Panc1 (cell line): ENCODE measurements around the gene SRCAP. TPM values are rescaled to one million over a fixed set of nuclear protein-coding genes. Genes with fewer than 3 reads are reported as not detected.

Experiments
- ATAC-seq: fragments of 200-7000 bp; cut with Tn5 transposase; 2 replicates; pipeline ENCODE4 v1.9.1; 2020; ENCODE audit warnings: mild to moderate bottlenecking, moderate library complexity
- BruUV-seq: library from RNA; stranded (reverse); fragments of 400-500 nt; replicated peaks from 2 replicates; lab custom pipeline; 2021; lab: Mats Ljungman, UMichigan
- CTCF ChIA-PET: fragments of 300-600 bp; sonication (Branson Sonifier 250); formaldehyde crosslinking; loops from one replicate; lab custom pipeline; 2022; ENCODE audit warnings: antibody characterized with exemption; lab: Charles Lee
- POLR2A ChIA-PET: fragments of 300-600 bp; sonication (Branson Sonifier 250); formaldehyde crosslinking; loops from one replicate; lab custom pipeline; 2022; ENCODE audit warnings: antibody characterized with exemption; lab: Charles Lee
- DNase-seq: peaks from one replicate; pipeline ENCODE4 v3.0.0-alpha.2; 2010; ENCODE audit warnings: low read depth, low spot score
- H3K27ac ChIP-seq: 2 replicates; pipeline ENCODE4 v1.5.1; 2011; ENCODE audit warnings: mild to moderate bottlenecking, low read length, inconsistent platforms
- H3K27me3 ChIP-seq: fragments of 200-500 bp; sonication (Bioruptor generic); 2 replicates; pipeline ENCODE4 v1.6.0; 2014; ENCODE audit warnings: low read length, inconsistent platforms; ENCODE audit not compliant: control insufficient read depth, insufficient read depth
- H3K36me3 ChIP-seq: fragments of 200-500 bp; sonication (Bioruptor generic); 2 replicates; pipeline ENCODE4 v1.5.1; 2014; ENCODE audit warnings: inconsistent platforms, mild to moderate bottlenecking, low read length, moderate library complexity; ENCODE audit not compliant: control insufficient read depth, insufficient read depth
- H3K4me1 ChIP-seq: 2 replicates; pipeline ENCODE4 v1.5.1; 2011; ENCODE audit warnings: inconsistent platforms, mild to moderate bottlenecking, low read length, moderate library complexity; ENCODE audit not compliant: control insufficient read depth, insufficient read depth
- H3K4me3 ChIP-seq, 2 experiments: 2 replicates each; pipeline ENCODE4 v1.5.1; 2011 to 2012; ENCODE audit warnings: low read depth in 2 of 2, low read length in 2 of 2, mild to moderate bottlenecking in 2 of 2, inconsistent platforms in 1 of 2, moderate library complexity in 1 of 2
- H3K9me3 ChIP-seq: fragments of 200-500 bp; sonication (Bioruptor generic); 2 replicates; pipeline ENCODE4 v1.5.1; 2014; ENCODE audit warnings: low read depth, mild to moderate bottlenecking, inconsistent platforms, low read length, moderate library complexity; ENCODE audit not compliant: control insufficient read depth, insufficient read depth
- CTCF ChIP-seq: fragments of 450-650 bp; IDR thresholded peaks from 2 replicates; pipeline ENCODE4 v1.5.1; 2017; ENCODE audit warnings: mild to moderate bottlenecking
- POLR2AphosphoS5 ChIP-seq: IDR thresholded peaks from 2 replicates; pipeline ENCODE4 v1.6.1; 2012; ENCODE audit warnings: mild to moderate bottlenecking, low read depth, low read length, moderate library complexity
- REST ChIP-seq, 2 experiments: IDR thresholded peaks; 2 replicates each; pipeline ENCODE4 v1.6.1; 2011 to 2012; ENCODE audit warnings: low read depth in 2 of 2, control low read depth in 1 of 2, low read length in 1 of 2, mild to moderate bottlenecking in 1 of 2, moderate library complexity in 1 of 2; ENCODE audit not compliant: insufficient read depth in 1 of 2
- SIN3A ChIP-seq: IDR thresholded peaks from 2 replicates; pipeline ENCODE4 v1.6.1; 2012; ENCODE audit warnings: low read depth, mild to moderate bottlenecking, low read length, moderate library complexity, borderline replicate concordance; ENCODE audit not compliant: insufficient read depth
- TCF7L2 ChIP-seq: IDR thresholded peaks from 2 replicates; pipeline ENCODE4 v1.6.1; 2011; ENCODE audit warnings: mild to moderate bottlenecking, low read depth, low read length, inconsistent platforms
- in situ Hi-C: cut with HindIII; loops from 2 replicates; pipeline ENCODE4 v1.10.0; 2016; ENCODE audit warnings: low sequenced_read_pairs, low pct_unique_long_range_greater_than_20kb
- intact Hi-C: fragments of 100-400 bp; cut with micrococcal nuclease; formaldehyde crosslinking; loops from one replicate; pipeline ENCODE4 v1.10.0; 2022; ENCODE audit not compliant: unreplicated experiment
- total RNA-seq: library from RNA; stranded (reverse); gene quantifications from one replicate; pipeline ENCODE4 v1.2.1, GENCODE V29; 2021; ENCODE audit not compliant: unreplicated experiment

SRCAP gene
- total RNA-seq, 1 experiment from 2014 or later = 73.6 TPM

GRCh38 chr16:30665830-30666190 lies 33.2 kb upstream of the SRCAP start:
- no peaks in the 10 kb centered on the region for H3K27me3 ChIP-seq
- no peaks in the 10 kb centered on the region for H3K9me3 ChIP-seq
- peaks cover 14% of the 10 kb centered on the region for H3K4me1 ChIP-seq
- no TSS peak for BruUV-seq
- in situ Hi-C loops (no loop called here), intact Hi-C loops (no loop called here)
- H3K27ac ChIP-seq = no peak overlapping the region
- H3K36me3 ChIP-seq = peaks cover 23% of the 10 kb centered on the region
- H3K4me3 ChIP-seq = no peak overlapping the region
- no peak for DNase-seq
- TF ChIP-seq SIN3A (no peak), CTCF (no peak), REST (IDR thresholded peaks at IDR 0.05; ENCODE audit: insufficient read depth in 1 of 2, low read depth in 2 of 2, low read length in 1 of 2) (no peak), TCF7L2 (no peak), POLR2AphosphoS5 (no peak)
- CTCF ChIA-PET = interaction anchor here (0.6 to 1.0 kb wide), 2 partner anchors 29 to 180 kb away, joined by 3 read pairs; no protein-coding TSS in a partner anchor
- POLR2A ChIA-PET = no interaction called here
- ATAC-seq = no peak

GRCh38 chr16:30666681-30667080 lies 32.3 kb upstream of the SRCAP start:
- Histone ChIP-seq H3K36me3 (peaks cover 19% of the 10 kb centered on the region), H3K27ac (no peak overlapping the region), H3K27me3 (no peaks in the 10 kb centered on the region), H3K4me3 (no peak overlapping the region), H3K4me1 (peaks cover 6% of the 10 kb centered on the region), H3K9me3 (no peaks in the 10 kb centered on the region)
- in situ Hi-C loops = no loop called here
- POLR2A ChIA-PET = no interaction called here
- intact Hi-C loops = no loop called here
- CTCF ChIA-PET = no interaction called here
- DNase-seq = no peak
- TF ChIP-seq REST (IDR thresholded peaks at IDR 0.05; ENCODE audit: insufficient read depth in 1 of 2, low read depth in 2 of 2, low read length in 1 of 2) (no peak), SIN3A (no peak), POLR2AphosphoS5 (no peak), CTCF (no peak), TCF7L2 (no peak)
- ATAC-seq = no peak
- no TSS peak for BruUV-seq
